K562 treated with DMSO at 1 percent for 12 hours (cell line): Measurements from ENCODE around the gene CORO7. TPM values are rescaled to one million over a fixed set of nuclear protein-coding genes. Genes with fewer than 3 reads are reported as not detected.

Experiments
- total RNA-seq: library from RNA; unstranded; fragments of 300-600 nt; gene quantifications from 2 replicates; pipeline ENCODE4 v1.2.3, GENCODE V29; 2022; ENCODE audit not compliant: insufficient read depth

The CORO7 gene
- 59.9 and 88.5 TPM in 2 replicates for total RNA-seq

DNA sequence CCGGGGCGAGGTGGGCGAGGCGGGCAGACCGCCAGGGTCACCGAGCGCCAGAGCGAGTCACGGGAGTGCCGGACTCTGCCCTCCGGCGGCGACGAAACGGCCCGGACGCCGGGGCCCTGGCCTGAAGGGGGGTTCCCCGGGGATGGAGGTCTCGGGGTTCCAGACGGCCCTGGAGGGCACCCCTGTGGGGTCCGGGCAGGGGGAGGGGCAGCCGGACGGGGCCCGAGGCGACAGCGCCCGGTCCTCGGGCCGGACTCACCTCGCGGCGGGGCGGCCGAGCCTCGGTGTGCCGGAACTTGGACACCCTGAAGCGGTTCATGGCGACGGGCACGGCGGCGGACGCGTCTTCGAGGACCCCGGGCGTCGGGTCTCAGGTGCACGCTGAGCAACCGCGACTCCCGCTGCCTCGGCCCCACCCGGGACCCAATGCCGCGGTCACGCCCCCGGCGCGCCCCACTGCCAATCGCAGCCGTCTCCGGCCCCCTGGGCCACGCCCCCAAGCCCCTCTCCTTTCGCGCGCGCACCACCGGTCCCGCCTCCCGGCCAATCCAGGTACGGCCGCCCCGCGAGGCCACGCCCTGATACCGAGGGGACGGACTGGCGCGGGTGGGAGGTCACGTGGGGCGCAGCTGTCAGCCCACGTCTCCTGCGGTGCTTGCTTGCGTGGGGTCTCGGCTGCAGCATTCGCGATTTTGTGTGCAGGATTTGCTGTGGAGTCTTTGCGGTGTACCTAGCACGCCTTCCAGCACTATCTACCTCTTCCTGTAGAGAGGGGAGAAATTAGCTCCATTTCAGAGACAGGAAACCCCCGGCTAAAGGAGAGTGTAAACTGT, at the start of gene CORO7:
CORO7 (minus strand) TSS at position 397 of the 833 bp plus-strand sequence; CDS start at position 319, 78 bp downstream.

GRCh38 chr16:4425378-4426020, 9.1 kb upstream of the CORO7 start, which contains the start of gene DNAJA3:
Gene DNAJA3, plus strand, starts transcription at chr16:4425868. Its CDS starts 14 bp downstream, at chr16:4425882.

GRCh38 chr16:4371357-4372000, 44.9 kb downstream of the CORO7 start, which contains the start of gene VASN:
Gene VASN, plus strand, starts transcription at chr16:4371848. Its CDS starts 9,030 bp downstream, at chr16:4380878.

GRCh38 chr16:4350787-4351659, 65.4 kb downstream of the CORO7 start, which contains the start of gene PAM16:
Gene PAM16, minus strand, starts transcription at chr16:4351321. Its CDS starts 87 bp downstream, at chr16:4351234.

GRCh38 chr16:4315186-4316107, 100.9 kb downstream of the CORO7 start, which contains the start of gene GLIS2:
Gene GLIS2, plus strand, starts transcription at chr16:4316067. Its CDS starts 16,214 bp downstream, at chr16:4332281.

Other genes starting within 250 kb of the CORO7 start
- gene SRL, start 174.5 kb downstream of the CORO7 start, total RNA-seq, result not detected in 2 replicates
- gene TFAP4, start 143.6 kb downstream of the CORO7 start, total RNA-seq, result 5.8 and 6.2 TPM in 2 replicates
- gene GLIS2, start 100.5 kb downstream of the CORO7 start, total RNA-seq, result 13.7 and 23.8 TPM in 2 replicates
- 58.1 and 191 TPM in 2 replicates for gene PAM16, start 65.3 kb downstream of the CORO7 start, total RNA-seq
- 29.7 and 34.4 TPM in 2 replicates for gene VASN, start 44.7 kb downstream of the CORO7 start, total RNA-seq
- 34.9 and 65.7 TPM in 2 replicates for gene DNAJA3, start 9.3 kb upstream of the CORO7 start, total RNA-seq
- 84.9 and 113 TPM in 2 replicates for gene NMRAL1, start 58.0 kb upstream of the CORO7 start, total RNA-seq
- 54.6 and 61.1 TPM in 2 replicates for gene HMOX2, start 59.8 kb upstream of the CORO7 start, total RNA-seq
- gene CDIP1, start 122.2 kb upstream of the CORO7 start, total RNA-seq, result 0.59 TPM in 1 of 2 replicates, not detected in the other
- gene C16orf96, start 139.7 kb upstream of the CORO7 start, total RNA-seq, result not detected in 2 replicates
- 43.1 and 44.9 TPM in 2 replicates for gene UBALD1, start 198.3 kb upstream of the CORO7 start, total RNA-seq
- gene MGRN1, start 208.2 kb upstream of the CORO7 start, total RNA-seq, result 18.1 and 41.4 TPM in 2 replicates